HS-27A (cell line): Measurements from ENCODE around the gene ZNF790.
"Not testable (repeated sequence)": the region's sequence is repeated elsewhere in the genome, so short reads cannot be mapped to it uniquely, and the experiment has no call there.

Source experiments
- DNase-seq: peaks from one replicate; pipeline ENCODE4 v3.0.0-alpha.2; 2012; ENCODE audit warnings: low read depth, missing footprints

Gene ZNF790

GRCh38 chr19:36837906-36838783, at the start of gene ZNF790:
ZNF790 (minus strand) TSS chr19:36838387; CDS start chr19:36825619, 12,768 bp downstream.
- DNase-seq, result peak; percentile 60

- DNase-seq, result no peak
Measured at GRCh38 chr19:36876993-36877938, 39.1 kb upstream of the ZNF790 start.

GRCh38 chr19:36851898-36852297, 13.7 kb upstream of the ZNF790 start:
- no peak for DNase-seq

- peak; percentile 92 for DNase-seq
Measured at GRCh38 chr19:36850559-36851442, 12.6 kb upstream of the ZNF790 start, which contains the start of gene ZNF345. ZNF345 (plus strand) TSS chr19:36850876; CDS start chr19:36876831, 25,955 bp downstream.

- no peak for DNase-seq
Measured at GRCh38 chr19:36849701-36850558, 11.7 kb upstream of the ZNF790 start.

- no peak for DNase-seq
Measured at GRCh38 chr19:36847968-36848367, 9.8 kb upstream of the ZNF790 start.

GRCh38 chr19:36838784-36839324, 667 bp upstream of the ZNF790 start:
- DNase-seq, result no peak

GRCh38 chr19:36837176-36837905, 846 bp downstream of the ZNF790 start:
- DNase-seq, result no peak

- DNase-seq, result no peak
Measured at GRCh38 chr19:36833430-36833829, 4.8 kb downstream of the ZNF790 start.

- no peak for DNase-seq
Measured at GRCh38 chr19:36821758-36822157, 16.4 kb downstream of the ZNF790 start.

- no peak for DNase-seq
Measured at GRCh38 chr19:36819130-36819630, 19.0 kb downstream of the ZNF790 start.

- no peak for DNase-seq
Measured at GRCh38 chr19:36807029-36807428, 31.2 kb downstream of the ZNF790 start.

GRCh38 chr19:36805364-36805763, 32.8 kb downstream of the ZNF790 start:
- DNase-seq, result no peak

GRCh38 chr19:36797786-36798108, 40.4 kb downstream of the ZNF790 start:
- no peak for DNase-seq

GRCh38 chr19:36796714-36796992, 41.5 kb downstream of the ZNF790 start:
- DNase-seq, result no peak

- not testable (repeated sequence) for DNase-seq
Measured at GRCh38 chr19:36791420-36792141, 46.6 kb downstream of the ZNF790 start.

- DNase-seq, result no peak
Measured at GRCh38 chr19:36775768-36776167, 62.4 kb downstream of the ZNF790 start.

GRCh38 chr19:36773223-36773579, 65.0 kb downstream of the ZNF790 start:
- DNase-seq, result no peak
